H1 (cell line): ENCODE results near the gene TSPAN8. TPM values are rescaled to one million over a fixed set of nuclear protein-coding genes. Genes with fewer than 3 reads are reported as not detected.

Experiments used
- ASH2L ChIP-seq: fragments of 200-600, 300-600 bp; sonication (generic); IDR thresholded peaks from one replicate; pipeline ENCODE4 v1.7.1; 2017; ENCODE audit warnings: low read length
- ATF3 ChIP-seq: IDR thresholded peaks from 2 replicates; pipeline ENCODE4 v1.6.1; 2011; ENCODE audit warnings: low read depth, mild to moderate bottlenecking, low read length; ENCODE audit not compliant: insufficient read depth
- RNF2 ChIP-seq: fragments of 200-900, 300-1000 bp; sonication (generic); IDR thresholded peaks from 2 replicates; pipeline ENCODE4 v1.7.1; 2016; ENCODE audit warnings: borderline replicate concordance, low read depth, mild to moderate bottlenecking, antibody characterized with exemption, low read length; ENCODE audit not compliant: poor library complexity, severe bottlenecking; ENCODE audit errors: missing control alignments
- SP1 ChIP-seq: IDR thresholded peaks from 2 replicates; pipeline ENCODE4 v1.6.1; 2011; ENCODE audit warnings: low read depth, low read length
- polyA plus RNA-seq, 7 experiments: library from polyadenylated mRNA; depleted of rRNA in 3 of 7; stranded (reverse) in 5 of 7; unstranded in 2 of 7; fragments of >200 nt in 5 of 7; fragments of 200-250 nt in 2 of 7; gene quantifications; 1 replicate in 5 of 7; 2 replicates in 1 of 7; 4 replicates in 1 of 7; pipeline versions ENCODE4 v1.2.1 to v1.2.3, GENCODE V29; 2011 to 2013; ENCODE audit warnings: missing spikeins in 2 of 7, mixed read lengths in 2 of 7
- total RNA-seq: library from RNA; stranded (reverse); fragmentation: NEBNext Ultra II Directional; extraction: Animal tissue kit (Norgen Biotek cat#: 25700); gene quantifications from 2 replicates; pipeline ENCODE4 v1.2.1, GENCODE V29; 2021

Gene TSPAN8
- total and polyA plus RNA-seq, 2 of the 8 experiments (the other 6 are each of a cell fraction or from before 2014, with no cell fraction given), result not detected

DNA sequence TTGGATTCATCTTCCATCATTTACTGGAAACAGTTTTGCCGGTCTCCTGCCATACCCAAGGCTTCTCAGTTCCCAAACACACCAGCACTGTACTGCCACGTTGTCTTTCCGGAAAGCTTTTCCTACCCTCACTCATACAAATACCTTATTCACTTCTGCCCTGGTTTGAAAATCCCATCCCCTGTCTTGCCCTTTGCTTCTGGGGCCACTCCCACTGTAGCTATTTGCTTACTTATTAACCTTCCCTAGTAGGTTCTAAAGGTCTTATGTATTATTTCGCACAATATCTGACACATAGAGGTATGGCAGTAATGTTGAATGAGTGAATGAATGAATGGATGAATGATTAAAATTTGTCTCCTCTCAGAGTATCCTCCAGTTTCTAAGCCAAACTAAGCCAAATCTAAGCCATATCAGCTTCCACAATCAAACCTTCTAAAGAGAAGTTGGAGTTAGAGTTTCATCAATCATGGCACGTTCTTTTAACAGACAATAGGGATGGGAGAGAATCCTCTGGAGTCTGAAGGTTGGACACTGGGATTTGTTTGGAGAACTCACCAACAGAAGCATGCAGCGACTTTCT, 18.6 kb downstream of the TSPAN8 start (continued):
- TF ChIP-seq RNF2, result no peak
- no peak for TF ChIP-seq ASH2L
- no peak for TF ChIP-seq ATF3
- no peak for TF ChIP-seq SP1
